ENCODE results near the gene ACCS.
A peak's percentile ranks its signal among the peaks of the same experiment; 100 is the strongest.

ACCS gene

GRCh38 chr11:44046182-44046581 lies 19.9 kb upstream of the ACCS start:
- no peak for DNase-seq

GRCh38 chr11:44047298-44047697 lies 18.8 kb upstream of the ACCS start:
- no peak for DNase-seq

- DNase-seq: no peak
Measured at GRCh38 chr11:44047931-44048431, 18.1 kb upstream of the ACCS start, which contains the start of gene ACCSL. TSS of gene ACCSL (plus strand) at chr11:44047981. CDS start at chr11:44048037, 56 bp downstream.

GRCh38 chr11:44049832-44050231 lies 16.2 kb upstream of the ACCS start:
- DNase-seq: no peak

- DNase-seq: no peak
Measured at GRCh38 chr11:44051171-44051570, 14.9 kb upstream of the ACCS start.

GRCh38 chr11:44057340-44057739 lies 8.7 kb upstream of the ACCS start:
- no peak for DNase-seq

GRCh38 chr11:44058275-44058674 lies 7.8 kb upstream of the ACCS start:
- DNase-seq: no peak

- no peak for DNase-seq
Measured at GRCh38 chr11:44065161-44065661, 859 bp upstream of the ACCS start.

- no peak for DNase-seq
Measured at GRCh38 chr11:44066732-44067141, 667 bp downstream of the ACCS start.

- no peak for DNase-seq
Measured at GRCh38 chr11:44067266-44067665, 1.2 kb downstream of the ACCS start.

GRCh38 chr11:44068180-44068579 lies 2.1 kb downstream of the ACCS start:
- DNase-seq: no peak

GRCh38 chr11:44071157-44071556 lies 5.1 kb downstream of the ACCS start:
- DNase-seq: no peak

GRCh38 chr11:44072757-44073658 lies 6.9 kb downstream of the ACCS start:
- DNase-seq: no peak

GRCh38 chr11:44078794-44079193 lies 12.7 kb downstream of the ACCS start:
- no peak for DNase-seq

- DNase-seq: no peak
Measured at GRCh38 chr11:44079376-44079775, 13.3 kb downstream of the ACCS start.

GRCh38 chr11:44080951-44081350 lies 14.9 kb downstream of the ACCS start:
- no peak for DNase-seq

- no peak for DNase-seq
Measured at GRCh38 chr11:44082645-44083044, 16.6 kb downstream of the ACCS start.

GRCh38 chr11:44083433-44083832 lies 17.4 kb downstream of the ACCS start:
- DNase-seq: no peak

- no peak for DNase-seq
Measured at GRCh38 chr11:44083906-44084305, 17.8 kb downstream of the ACCS start.

- DNase-seq: no peak
Measured at GRCh38 chr11:44085330-44085729, 19.3 kb downstream of the ACCS start.

GRCh38 chr11:44088377-44088776 lies 22.3 kb downstream of the ACCS start:
- no peak for DNase-seq

GRCh38 chr11:44088871-44089270 lies 22.8 kb downstream of the ACCS start:
- no peak for DNase-seq

GRCh38 chr11:44090539-44090938 lies 24.5 kb downstream of the ACCS start:
- DNase-seq: no peak

GRCh38 chr11:44094260-44094868 lies 28.3 kb downstream of the ACCS start:
- peak; percentile 68 for DNase-seq

All from effector CD8-positive, alpha-beta T cell (primary cell).